Cardiac fibroblast (primary cell): ENCODE results near the gene DPH1.

Source experiments
- DNase-seq, 2 donors: peaks; one replicate each; pipeline versions ENCODE4 v3.0.0 to v3.0.0-alpha.2; 2010; ENCODE audit warnings: low read depth in 2 of 2
- H3K4me3 ChIP-seq, 2 donors: replicated peaks in 1 of 2; 1 replicate in 1 of 2; 2 replicates in 1 of 2; pipeline ENCODE4 v1.5.1; 2011; ENCODE audit warnings: low read depth in 2 of 2, low read length in 2 of 2, mild to moderate bottlenecking in 2 of 2, moderate library complexity in 1 of 2
- CTCF ChIP-seq: IDR thresholded peaks from one replicate; pipeline ENCODE4 v1.5.1; 2011; ENCODE audit warnings: low read depth, mild to moderate bottlenecking, low read length, inconsistent platforms

The DPH1 gene

GRCh38 chr17:1992541-1992940 is 37.4 kb upstream of the DPH1 start:
- no peak for DNase-seq
- H3K4me3 ChIP-seq, result no peak overlapping the region
- no peak for TF ChIP-seq CTCF

GRCh38 chr17:1994707-1995106 is 35.2 kb upstream of the DPH1 start:
- no peak for DNase-seq
- TF ChIP-seq CTCF, result no peak
- no peak overlapping the region for H3K4me3 ChIP-seq

- TF ChIP-seq CTCF, result no peak
- no peak overlapping the region for H3K4me3 ChIP-seq
- DNase-seq, result no peak
These were observed 34.5 kb upstream of the DPH1 start for GRCh38 chr17:1995321-1995892.

- no peak for DNase-seq
- TF ChIP-seq CTCF, result no peak
- H3K4me3 ChIP-seq, result no peak overlapping the region
These were observed 33.8 kb upstream of the DPH1 start for GRCh38 chr17:1995907-1996799.

- no peak for TF ChIP-seq CTCF
- no peak overlapping the region for H3K4me3 ChIP-seq
- no peak for DNase-seq
These were observed 33.1 kb upstream of the DPH1 start for GRCh38 chr17:1996800-1997288.

GRCh38 chr17:1997289-1997926 is 32.5 kb upstream of the DPH1 start:
- no peak for TF ChIP-seq CTCF
- no peak for DNase-seq
- no peak overlapping the region for H3K4me3 ChIP-seq
